ENCODE data around the gene TKTL1. TPM values are rescaled to one million over a fixed set of nuclear protein-coding genes. Genes with fewer than 3 reads are reported as not detected.

Gene TKTL1
- polyA plus RNA-seq, 1 donor from 2014 or later: 0.14 TPM

DNA sequence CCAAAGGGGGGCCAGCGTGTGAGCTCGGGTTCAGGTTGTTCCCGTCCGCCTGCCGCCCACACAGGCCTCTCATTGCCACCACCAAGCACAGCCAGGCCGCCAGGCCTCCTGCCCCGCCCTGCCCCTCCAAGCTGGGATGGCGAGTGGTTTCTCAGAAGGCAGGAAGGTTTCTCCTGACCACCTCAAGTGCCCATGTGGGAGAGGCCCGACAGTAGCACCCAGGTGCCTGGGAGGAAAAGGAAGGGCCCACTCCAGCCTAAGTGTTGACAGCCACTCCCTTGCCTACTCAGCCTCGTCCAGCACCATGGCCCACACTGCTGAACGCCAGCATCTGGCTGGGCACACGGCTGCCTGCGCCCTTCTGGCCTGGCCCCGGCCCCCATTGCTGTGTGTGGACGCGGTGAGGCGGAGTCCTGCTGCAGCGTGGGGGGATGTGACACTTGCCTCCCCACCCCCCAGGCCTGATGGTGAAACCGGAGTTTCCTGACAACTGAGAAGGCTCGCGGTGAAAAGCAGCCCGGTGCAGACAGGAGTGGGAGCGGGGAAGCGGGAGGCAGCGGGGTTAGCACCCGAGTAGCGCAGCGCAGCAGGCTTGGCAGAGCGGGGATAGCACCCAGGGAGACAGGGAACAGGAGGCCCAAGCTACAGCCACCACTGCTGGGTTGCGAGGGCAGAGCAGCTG is 59.6 kb downstream of the TKTL1 start:
- H3K36me3 ChIP-seq (ENCODE audit: insufficient read depth, low read length): no peaks in the 10 kb centered on the region
- H3K4me3 ChIP-seq (ENCODE audit: low read length): no peak overlapping the region
- H3K79me2 ChIP-seq (replicated peaks; ENCODE audit: insufficient read depth, low read length): no peaks in the 10 kb centered on the region
- TF ChIP-seq RAD21 (conservative IDR thresholded peaks at IDR 0.05) (no peak), CTCF (IDR thresholded peaks at IDR 0.05; ENCODE audit: poor library complexity, severe bottlenecking) (no peak), EZH2 (IDR thresholded peaks at IDR 0.05; ENCODE audit: borderline replicate concordance, insufficient read depth, low read length, poor library complexity, severe bottlenecking) (no peak), EP300 (conservative IDR thresholded peaks at IDR 0.05; ENCODE audit: poor library complexity, severe bottlenecking) (no peak), MXI1 (conservative IDR thresholded peaks at IDR 0.05; ENCODE audit: poor library complexity, severe bottlenecking) (no peak), SMC3 (conservative IDR thresholded peaks at IDR 0.05; ENCODE audit: poor library complexity) (no peak), POLR2AphosphoS5 (IDR thresholded peaks at IDR 0.05) (no peak), TAF1 (IDR thresholded peaks at IDR 0.05; ENCODE audit: low read depth) (no peak)
- TF ChIP-seq, protein P1, sequence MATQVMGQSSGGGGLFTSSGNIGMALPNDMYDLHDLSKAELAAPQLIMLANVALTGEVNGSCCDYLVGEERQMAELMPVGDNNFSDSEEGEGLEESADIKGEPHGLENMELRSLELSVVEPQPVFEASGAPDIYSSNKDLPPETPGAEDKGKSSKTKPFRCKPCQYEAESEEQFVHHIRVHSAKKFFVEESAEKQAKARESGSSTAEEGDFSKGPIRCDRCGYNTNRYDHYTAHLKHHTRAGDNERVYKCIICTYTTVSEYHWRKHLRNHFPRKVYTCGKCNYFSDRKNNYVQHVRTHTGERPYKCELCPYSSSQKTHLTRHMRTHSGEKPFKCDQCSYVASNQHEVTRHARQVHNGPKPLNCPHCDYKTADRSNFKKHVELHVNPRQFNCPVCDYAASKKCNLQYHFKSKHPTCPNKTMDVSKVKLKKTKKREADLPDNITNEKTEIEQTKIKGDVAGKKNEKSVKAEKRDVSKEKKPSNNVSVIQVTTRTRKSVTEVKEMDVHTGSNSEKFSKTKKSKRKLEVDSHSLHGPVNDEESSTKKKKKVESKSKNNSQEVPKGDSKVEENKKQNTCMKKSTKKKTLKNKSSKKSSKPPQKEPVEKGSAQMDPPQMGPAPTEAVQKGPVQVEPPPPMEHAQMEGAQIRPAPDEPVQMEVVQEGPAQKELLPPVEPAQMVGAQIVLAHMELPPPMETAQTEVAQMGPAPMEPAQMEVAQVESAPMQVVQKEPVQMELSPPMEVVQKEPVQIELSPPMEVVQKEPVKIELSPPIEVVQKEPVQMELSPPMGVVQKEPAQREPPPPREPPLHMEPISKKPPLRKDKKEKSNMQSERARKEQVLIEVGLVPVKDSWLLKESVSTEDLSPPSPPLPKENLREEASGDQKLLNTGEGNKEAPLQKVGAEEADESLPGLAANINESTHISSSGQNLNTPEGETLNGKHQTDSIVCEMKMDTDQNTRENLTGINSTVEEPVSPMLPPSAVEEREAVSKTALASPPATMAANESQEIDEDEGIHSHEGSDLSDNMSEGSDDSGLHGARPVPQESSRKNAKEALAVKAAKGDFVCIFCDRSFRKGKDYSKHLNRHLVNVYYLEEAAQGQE (IDR thresholded peaks at IDR 0.05; ENCODE audit: borderline replicate concordance): no peak
- no peaks in the 10 kb centered on the region for H3F3A ChIP-seq (ENCODE audit: insufficient read depth, low read length, poor library complexity, severe bottlenecking)
- no peaks in the 10 kb centered on the region for H4K20me1 ChIP-seq (ENCODE audit: insufficient read depth)
- H3K27me3 ChIP-seq (ENCODE audit: insufficient read depth, low read depth, low read length): no peaks in the 10 kb centered on the region
- no peak overlapping the region for H3K4me2 ChIP-seq (ENCODE audit: low read length)
- no peak overlapping the region for H3K9ac ChIP-seq (ENCODE audit: low read length)
- no peaks in the 10 kb centered on the region for H3K9me3 ChIP-seq (ENCODE audit: low read length)
- no peaks in the 10 kb centered on the region for H3K9me2 ChIP-seq (ENCODE audit: insufficient read depth, low read length)
- H2AFZ ChIP-seq (ENCODE audit: low read depth, low read length): no peak overlapping the region
- H3K27ac ChIP-seq (ENCODE audit: low read length): no peak overlapping the region

DNA sequence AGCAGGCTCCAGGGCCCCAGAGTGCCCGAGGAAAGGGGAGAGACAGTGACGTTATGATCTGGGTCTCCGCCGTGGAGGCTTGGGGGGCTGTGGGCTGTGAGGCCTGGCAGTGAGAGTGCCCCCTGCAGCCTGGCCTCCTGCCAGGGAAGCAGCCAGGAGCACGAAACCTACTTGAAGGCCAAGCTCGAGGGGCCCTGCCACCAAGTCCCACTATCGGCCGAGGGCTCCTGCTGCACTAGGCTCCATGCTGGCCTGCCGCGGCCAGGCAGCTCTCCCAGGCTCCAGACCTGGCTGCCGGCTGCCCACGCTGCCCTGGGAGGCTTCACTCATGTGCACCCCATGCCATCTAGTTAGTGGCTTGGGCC is 60.2 kb downstream of the TKTL1 start:
- no peaks in the 10 kb centered on the region for H3K79me2 ChIP-seq (replicated peaks; ENCODE audit: insufficient read depth, low read length)

More for the DNA sequence above, 60.2 kb downstream of the TKTL1 start:
- TF ChIP-seq, protein P1 (IDR thresholded peaks at IDR 0.05; ENCODE audit: borderline replicate concordance): no peak
- TF ChIP-seq EP300 (conservative IDR thresholded peaks at IDR 0.05; ENCODE audit: poor library complexity, severe bottlenecking) (no peak), POLR2AphosphoS5 (IDR thresholded peaks at IDR 0.05) (no peak), EZH2 (IDR thresholded peaks at IDR 0.05; ENCODE audit: borderline replicate concordance, insufficient read depth, low read length, poor library complexity, severe bottlenecking) (no peak), MXI1 (conservative IDR thresholded peaks at IDR 0.05; ENCODE audit: poor library complexity, severe bottlenecking) (no peak), CTCF (IDR thresholded peaks at IDR 0.05; ENCODE audit: poor library complexity, severe bottlenecking) (no peak), RAD21 (conservative IDR thresholded peaks at IDR 0.05) (no peak), SMC3 (conservative IDR thresholded peaks at IDR 0.05; ENCODE audit: poor library complexity) (no peak), TAF1 (IDR thresholded peaks at IDR 0.05; ENCODE audit: low read depth) (no peak)
- no peaks in the 10 kb centered on the region for H4K20me1 ChIP-seq (ENCODE audit: insufficient read depth)
- H3K9me3 ChIP-seq (ENCODE audit: low read length): no peaks in the 10 kb centered on the region
- H3K4me3 ChIP-seq (ENCODE audit: low read length): no peak overlapping the region
- no peak overlapping the region for H3K4me2 ChIP-seq (ENCODE audit: low read length)
- no peak overlapping the region for H3K27ac ChIP-seq (ENCODE audit: low read length)
- H2AFZ ChIP-seq (ENCODE audit: low read depth, low read length): no peak overlapping the region
- no peaks in the 10 kb centered on the region for H3F3A ChIP-seq (ENCODE audit: insufficient read depth, low read length, poor library complexity, severe bottlenecking)
- no peaks in the 10 kb centered on the region for H3K27me3 ChIP-seq (ENCODE audit: insufficient read depth, low read depth, low read length)
- no peak overlapping the region for H3K9ac ChIP-seq (ENCODE audit: low read length)
- no peaks in the 10 kb centered on the region for H3K9me2 ChIP-seq (ENCODE audit: insufficient read depth, low read length)
- H3K36me3 ChIP-seq (ENCODE audit: insufficient read depth, low read length): no peaks in the 10 kb centered on the region

All from neural cell (in vitro differentiated cells).